GM12891 (cell line): Measurements from ENCODE around the gene TBC1D1.

Experiments
- POLR2A ChIP-seq: IDR thresholded peaks from 2 replicates; pipeline ENCODE4 v1.6.1; 2011; ENCODE audit warnings: low read depth, low read length, control low read depth
- POLR2AphosphoS5 ChIP-seq: IDR thresholded peaks from 2 replicates; pipeline ENCODE4 v1.6.1; 2011; ENCODE audit warnings: low read depth, low read length, control low read depth
- POU2F2 ChIP-seq: IDR thresholded peaks from 2 replicates; pipeline ENCODE4 v1.6.1; 2011; ENCODE audit warnings: low read depth, mild to moderate bottlenecking, control low read depth, low read length, moderate library complexity
- TAF1 ChIP-seq: IDR thresholded peaks from 2 replicates; pipeline ENCODE4 v1.6.1; 2011; ENCODE audit warnings: low read depth, low read length, control low read depth

- TF ChIP-seq TAF1: no peak
- no peak for TF ChIP-seq POLR2AphosphoS5
- TF ChIP-seq POLR2A: no peak
- no peak for TF ChIP-seq POU2F2
Measured at GRCh38 chr4:38045289-38045988, 154.6 kb downstream of the TBC1D1 start.
